Mammary epithelial cell (primary cell): ENCODE results near the gene MLEC.

Experiments used
- EZH2 ChIP-seq: IDR thresholded peaks from 2 replicates; pipeline ENCODE4 v1.6.1; 2012; ENCODE audit warnings: low read length, inconsistent platforms, borderline replicate concordance
- TF ChIP-seq, protein P1 (sequence below), 2 donors: IDR thresholded peaks in 1 of 2; conservative IDR thresholded peaks in 1 of 2; 2 replicates each; pipeline ENCODE4 v1.5.1; 2011 to 2012; ENCODE audit warnings: inconsistent platforms in 2 of 2, low read length in 2 of 2, mild to moderate bottlenecking in 2 of 2, control low read depth in 1 of 2, low read depth in 1 of 2; ENCODE audit not compliant: insufficient read depth in 1 of 2; ENCODE audit errors: extremely low read depth in 1 of 2

DNA sequence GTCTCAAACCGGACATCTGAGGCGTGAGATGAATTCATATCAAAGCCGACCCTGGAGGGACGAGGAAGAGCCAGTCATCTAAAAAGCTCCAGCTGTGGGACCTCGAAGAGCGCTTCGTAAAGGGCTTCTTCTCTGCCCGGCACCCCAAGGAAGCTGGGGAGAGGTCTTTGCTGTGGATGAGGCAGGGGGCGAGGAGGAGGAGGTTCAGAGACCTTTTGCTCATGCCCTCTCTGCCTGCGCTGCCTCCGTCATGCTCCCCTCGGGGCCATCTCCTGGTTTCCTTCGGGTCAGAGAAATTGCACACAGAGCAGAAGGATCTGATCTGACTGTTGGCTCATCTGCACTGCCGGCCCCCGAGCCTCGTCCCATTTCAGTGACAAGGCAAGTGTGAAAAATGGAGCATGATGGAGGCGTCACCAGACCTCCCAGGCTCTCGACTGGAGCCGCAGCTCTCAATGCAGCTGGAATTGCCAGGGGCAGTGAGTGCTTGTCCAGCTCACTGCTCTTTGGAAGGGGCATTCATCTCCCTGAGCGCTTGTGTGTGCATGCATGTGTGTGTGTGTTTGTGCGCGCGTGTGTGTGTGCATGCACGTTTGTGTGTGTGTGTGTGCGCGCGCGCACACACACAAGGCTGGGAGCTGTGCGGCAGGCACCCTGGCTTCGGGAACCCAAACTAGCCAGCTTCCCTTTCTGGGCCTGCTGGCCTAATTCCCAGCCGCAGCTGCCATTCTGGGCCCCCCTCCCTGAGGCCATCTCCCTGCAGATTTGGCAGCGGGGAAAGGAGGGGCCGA lies 37.3 kb upstream of the MLEC start:
- TF ChIP-seq, protein P1, sequence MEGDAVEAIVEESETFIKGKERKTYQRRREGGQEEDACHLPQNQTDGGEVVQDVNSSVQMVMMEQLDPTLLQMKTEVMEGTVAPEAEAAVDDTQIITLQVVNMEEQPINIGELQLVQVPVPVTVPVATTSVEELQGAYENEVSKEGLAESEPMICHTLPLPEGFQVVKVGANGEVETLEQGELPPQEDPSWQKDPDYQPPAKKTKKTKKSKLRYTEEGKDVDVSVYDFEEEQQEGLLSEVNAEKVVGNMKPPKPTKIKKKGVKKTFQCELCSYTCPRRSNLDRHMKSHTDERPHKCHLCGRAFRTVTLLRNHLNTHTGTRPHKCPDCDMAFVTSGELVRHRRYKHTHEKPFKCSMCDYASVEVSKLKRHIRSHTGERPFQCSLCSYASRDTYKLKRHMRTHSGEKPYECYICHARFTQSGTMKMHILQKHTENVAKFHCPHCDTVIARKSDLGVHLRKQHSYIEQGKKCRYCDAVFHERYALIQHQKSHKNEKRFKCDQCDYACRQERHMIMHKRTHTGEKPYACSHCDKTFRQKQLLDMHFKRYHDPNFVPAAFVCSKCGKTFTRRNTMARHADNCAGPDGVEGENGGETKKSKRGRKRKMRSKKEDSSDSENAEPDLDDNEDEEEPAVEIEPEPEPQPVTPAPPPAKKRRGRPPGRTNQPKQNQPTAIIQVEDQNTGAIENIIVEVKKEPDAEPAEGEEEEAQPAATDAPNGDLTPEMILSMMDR (conservative IDR thresholded peaks at IDR 0.05 in 1 of 2, IDR thresholded peaks at IDR 0.05 in 1 of 2; ENCODE audit: extremely low read depth in 1 of 2, insufficient read depth in 1 of 2, low read depth in 1 of 2, low read length in 2 of 2), result no peak
- TF ChIP-seq EZH2, result peak; percentile 38
